Kidney epithelial cell (primary cell): ENCODE results near the gene DGAT2L6. TPM values are rescaled to one million over a fixed set of nuclear protein-coding genes. Genes with fewer than 3 reads are reported as not detected.

Experiments
- DNase-seq: peaks from one replicate; pipeline ENCODE4 v3.0.0-alpha.2; 2010; ENCODE audit warnings: low read depth
- H3K27me3 ChIP-seq: 2 replicates; pipeline ENCODE4 v1.6.0; 2011; ENCODE audit warnings: low read length; ENCODE audit not compliant: control insufficient read depth, insufficient read depth
- H3K36me3 ChIP-seq: 2 replicates; pipeline ENCODE4 v1.5.1; 2011; ENCODE audit warnings: low read length; ENCODE audit not compliant: control insufficient read depth, insufficient read depth
- H3K4me3 ChIP-seq: 2 replicates; pipeline ENCODE4 v1.5.1; 2011; ENCODE audit warnings: low read depth, mild to moderate bottlenecking, control low read depth, low read length
- CTCF ChIP-seq: IDR thresholded peaks from 2 replicates; pipeline ENCODE4 v1.5.1; 2011; ENCODE audit warnings: mild to moderate bottlenecking, moderate library complexity, low read length, control low read depth, inconsistent platforms; ENCODE audit not compliant: insufficient read depth, poor library complexity, severe bottlenecking
- total RNA-seq: library from RNA; depleted of rRNA; stranded (reverse); fragments of >200 nt; gene quantifications from 2 replicates; pipeline ENCODE4 v1.2.3, GENCODE V29; 2015

The DGAT2L6 gene
- total RNA-seq, 1 donor from 2014 or later: not detected

- no peaks in the 10 kb centered on the region for H3K36me3 ChIP-seq
- no peak for DNase-seq
- no peak for TF ChIP-seq CTCF
- no peaks in the 10 kb centered on the region for H3K27me3 ChIP-seq
- no peak overlapping the region for H3K4me3 ChIP-seq
Observed at GRCh38 chrX:70172964-70173363, 4.3 kb upstream of the DGAT2L6 start.

DNA sequence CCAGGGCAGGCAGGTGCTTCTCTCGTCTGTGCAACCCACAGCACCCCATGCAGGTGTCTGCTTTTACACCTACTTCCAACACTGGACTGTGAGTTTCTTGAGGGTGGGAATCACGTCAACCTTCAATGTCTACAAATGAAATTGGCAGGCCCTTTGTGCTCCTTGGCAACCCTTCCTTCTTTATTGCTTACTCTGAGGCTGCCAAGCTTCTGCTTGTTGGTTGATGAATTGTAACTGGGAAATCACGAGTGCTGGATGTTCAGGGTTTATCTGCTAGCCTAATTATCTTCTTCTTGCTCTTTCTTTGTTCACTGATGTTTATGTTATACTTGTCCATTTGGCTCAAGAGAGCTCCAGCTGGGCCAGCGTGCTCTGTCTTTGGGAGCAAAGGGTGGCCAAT is 2.5 kb upstream of the DGAT2L6 start:
- no peak for TF ChIP-seq CTCF
- no peak overlapping the region for H3K4me3 ChIP-seq
- no peak for DNase-seq

GRCh38 chrX:70175338-70175737 is 1.9 kb upstream of the DGAT2L6 start:
- Histone ChIP-seq H3K27me3 (no peaks in the 10 kb centered on the region), H3K4me3 (no peak overlapping the region), H3K36me3 (no peaks in the 10 kb centered on the region)
- no peak for TF ChIP-seq CTCF
- no peak for DNase-seq

More for the DNA sequence above, 2.5 kb upstream of the DGAT2L6 start:
- no peaks in the 10 kb centered on the region for H3K27me3 ChIP-seq
- H3K36me3 ChIP-seq: no peaks in the 10 kb centered on the region

DNA sequence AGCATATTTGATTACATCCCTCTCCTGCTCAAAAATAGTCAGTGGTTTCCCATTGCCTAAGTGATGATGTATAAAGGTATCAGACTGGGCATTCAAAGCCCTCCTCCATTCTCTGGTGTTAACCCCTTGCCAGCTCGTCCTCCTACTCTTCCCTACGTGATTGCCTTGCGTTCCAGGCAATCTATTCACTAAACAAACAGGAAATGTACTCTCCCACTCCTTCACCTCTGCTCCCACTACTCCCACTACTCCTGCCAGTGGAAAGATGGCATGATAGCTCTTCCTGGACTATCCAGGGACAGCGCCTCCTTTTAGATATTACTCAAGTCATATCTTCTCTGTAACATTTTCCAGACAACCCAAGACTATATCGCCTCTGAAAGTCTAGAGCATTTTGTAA is 5.8 kb downstream of the DGAT2L6 start:
- Histone ChIP-seq H3K27me3 (no peaks in the 10 kb centered on the region), H3K4me3 (no peak overlapping the region), H3K36me3 (no peaks in the 10 kb centered on the region)
- no peak for DNase-seq
- TF ChIP-seq CTCF: no peak

- TF ChIP-seq CTCF: no peak
- DNase-seq: no peak
- H3K4me3 ChIP-seq: no peak overlapping the region
- no peaks in the 10 kb centered on the region for H3K36me3 ChIP-seq
- H3K27me3 ChIP-seq: no peaks in the 10 kb centered on the region
Observed at GRCh38 chrX:70190225-70190624, 12.9 kb downstream of the DGAT2L6 start.

DNA sequence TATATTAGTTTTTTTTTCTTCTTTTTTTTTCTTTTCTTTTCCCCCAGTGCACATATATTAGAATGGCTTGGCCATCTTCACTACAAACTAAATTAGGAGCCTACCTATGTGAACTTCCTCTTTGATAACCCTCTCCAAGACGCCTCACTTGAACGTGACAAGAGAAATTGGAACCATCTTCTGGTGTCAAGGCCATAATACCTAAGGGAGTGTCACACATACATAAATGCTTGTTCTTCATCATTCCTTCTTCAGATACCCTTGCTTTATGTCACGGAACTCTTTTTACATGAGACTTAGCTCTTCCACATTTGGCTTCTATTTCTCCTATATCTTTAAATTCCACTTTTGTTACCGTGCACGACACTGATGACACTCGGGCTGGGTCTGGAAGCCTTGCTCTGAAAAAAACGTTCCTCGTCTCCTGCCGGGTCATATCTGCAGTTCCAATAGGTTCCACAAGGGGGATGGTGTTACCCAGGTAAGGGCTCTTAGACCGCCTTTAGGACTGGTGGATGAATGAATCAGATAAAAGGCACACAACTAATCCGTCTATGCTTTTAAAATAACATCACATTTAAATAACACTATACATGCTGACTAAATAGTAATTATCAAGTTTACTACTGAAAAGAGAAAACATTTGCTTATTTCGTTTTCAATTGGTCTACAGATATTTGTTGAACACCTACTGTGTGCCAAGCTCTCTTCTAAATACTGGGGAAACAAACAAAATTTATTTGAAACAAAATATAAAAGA is 19.9 kb downstream of the DGAT2L6 start:
- no peak overlapping the region for H3K4me3 ChIP-seq
- no peaks in the 10 kb centered on the region for H3K36me3 ChIP-seq
- TF ChIP-seq CTCF: peak; percentile 60
- no peaks in the 10 kb centered on the region for H3K27me3 ChIP-seq
- DNase-seq: no peak
